Neuronal stem cell (in vitro differentiated cells): ENCODE measurements around the gene ANKRD50.

Experiments
- DNase-seq: peaks from one replicate; pipeline ENCODE4 v3.0.0-alpha.2; 2013; ENCODE audit warnings: low spot score
- H2AFZ ChIP-seq: one replicate; pipeline ENCODE4 v1.6.1; 2013; ENCODE audit warnings: mild to moderate bottlenecking, low read length, inconsistent platforms
- H2AK5ac ChIP-seq: 2 replicates; pipeline ENCODE4 v1.6.1; 2013; ENCODE audit warnings: low read depth, mild to moderate bottlenecking, inconsistent platforms, low read length, moderate library complexity, mixed read lengths
- H2BK120ac ChIP-seq: 2 replicates; pipeline ENCODE4 v1.6.1; 2013; ENCODE audit warnings: low read depth, mild to moderate bottlenecking, inconsistent platforms, low read length, moderate library complexity, mixed read lengths
- H2BK12ac ChIP-seq: one replicate; pipeline ENCODE4 v1.6.1; 2013; ENCODE audit warnings: low read length, inconsistent platforms
- H2BK15ac ChIP-seq: 2 replicates; pipeline ENCODE4 v1.6.1; 2013; ENCODE audit warnings: mild to moderate bottlenecking, low read length, inconsistent platforms, mixed read lengths
- H2BK5ac ChIP-seq: one replicate; pipeline ENCODE4 v1.6.1; 2013; ENCODE audit warnings: inconsistent platforms, mild to moderate bottlenecking, low read length, moderate library complexity
- H3K14ac ChIP-seq: one replicate; pipeline ENCODE4 v1.6.1; 2013; ENCODE audit warnings: low read length, inconsistent platforms
- H3K18ac ChIP-seq: 2 replicates; pipeline ENCODE4 v1.6.1; 2013; ENCODE audit warnings: low read length, inconsistent platforms
- H3K23ac ChIP-seq: 2 replicates; pipeline ENCODE4 v1.6.1; 2013; ENCODE audit warnings: low read depth, mild to moderate bottlenecking, mixed read lengths, low read length, inconsistent platforms; ENCODE audit not compliant: poor library complexity
- H3K27ac ChIP-seq: replicated peaks from 3 replicates; pipeline ENCODE4 v1.5.1; 2013; ENCODE audit warnings: low read length, inconsistent platforms
- H3K27me3 ChIP-seq, 3 experiments: 2 replicates each; pipeline ENCODE4 v1.6.1; 2013; ENCODE audit warnings: low read length in 3 of 3, mild to moderate bottlenecking in 2 of 3, inconsistent platforms in 1 of 3, low read depth in 1 of 3, mixed read lengths in 1 of 3, moderate library complexity in 1 of 3; ENCODE audit not compliant: control insufficient read depth in 3 of 3, insufficient read depth in 3 of 3
- H3K36me3 ChIP-seq, 2 donors: replicated peaks in 1 of 2; 2 replicates each; pipeline ENCODE4 v1.6.1; 2013; ENCODE audit warnings: low read length in 2 of 2; ENCODE audit not compliant: control insufficient read depth in 2 of 2, insufficient read depth in 2 of 2
- H3K4ac ChIP-seq: 2 replicates; pipeline ENCODE4 v1.6.1; 2013; ENCODE audit warnings: inconsistent platforms, mild to moderate bottlenecking, low read length, moderate library complexity
- H3K4me1 ChIP-seq, 2 donors: 1 replicate in 1 of 2; 2 replicates in 1 of 2; pipeline ENCODE4 v1.6.1; 2013; ENCODE audit warnings: low read length in 2 of 2, low read depth in 1 of 2; ENCODE audit not compliant: control insufficient read depth in 2 of 2, insufficient read depth in 1 of 2
- H3K4me2 ChIP-seq: one replicate; pipeline ENCODE4 v1.6.1; 2013; ENCODE audit warnings: mild to moderate bottlenecking, low read length, inconsistent platforms; ENCODE audit not compliant: insufficient read depth, poor library complexity, severe bottlenecking
- H3K4me3 ChIP-seq, 2 donors: 2 replicates each; pipeline ENCODE4 v1.5.1; 2013; ENCODE audit warnings: low read length in 2 of 2, mild to moderate bottlenecking in 2 of 2, inconsistent platforms in 1 of 2, moderate library complexity in 1 of 2
- H3K79me1 ChIP-seq: one replicate; pipeline ENCODE4 v1.6.1; 2013; ENCODE audit warnings: low read depth, mild to moderate bottlenecking, inconsistent platforms, low read length, moderate library complexity
- H3K9ac ChIP-seq: one replicate; pipeline ENCODE4 v1.6.1; 2013; ENCODE audit warnings: mild to moderate bottlenecking, low read depth, low read length, inconsistent platforms; ENCODE audit not compliant: poor library complexity
- H3K9me3 ChIP-seq, 2 donors: replicated peaks in 1 of 2; 2 replicates each; pipeline versions ENCODE3 to v1.6.1; 2013; ENCODE audit warnings: low read length in 2 of 2, mild to moderate bottlenecking in 2 of 2, inconsistent platforms in 1 of 2, low read depth in 1 of 2, mixed read lengths in 1 of 2, moderate library complexity in 1 of 2; ENCODE audit not compliant: control insufficient read depth in 2 of 2, insufficient read depth in 1 of 2
- H4K8ac ChIP-seq: one replicate; pipeline ENCODE4 v1.6.1; 2013; ENCODE audit warnings: low read depth, mild to moderate bottlenecking, inconsistent platforms, low read length, moderate library complexity
- H4K91ac ChIP-seq: one replicate; pipeline ENCODE4 v1.6.1; 2013; ENCODE audit warnings: low read length, low read depth, mild to moderate bottlenecking, inconsistent platforms; ENCODE audit not compliant: poor library complexity
- WGBS, 2 donors: extraction: QIAGEN DNeasy Blood & Tissue Kit; methylation state at CpG; one replicate each; pipeline ENCODE4 v1.1.7; 2013; ENCODE audit warnings: missing lambda C conversion rate in 2 of 2, mixed read lengths in 1 of 2; ENCODE audit not compliant: insufficient read length in 2 of 2, insufficient replicate concordance in 1 of 2; ENCODE audit errors: extremely low coverage in 2 of 2; 5-methylcytosine and 5-hydroxymethylcytosine counted together

The ANKRD50 gene

GRCh38 chr4:124727331-124727890, 14.9 kb upstream of the ANKRD50 start:
- Histone ChIP-seq H4K91ac (no peak overlapping the region), H2BK15ac (no peak overlapping the region), H3K4me3 (no peak overlapping the region), H3K27ac (no peak overlapping the region), H3K4me2 (no peak overlapping the region), H2BK12ac (no peak overlapping the region), H2BK120ac (no peak overlapping the region), H2AFZ (no peak overlapping the region), H3K4ac (no peak overlapping the region), H4K8ac (no peak overlapping the region), H2AK5ac (no peak overlapping the region), H3K79me1 (no peaks in the 10 kb centered on the region), H3K27me3 (no peaks in the 10 kb centered on the region), H3K4me1 (no peaks in the 10 kb centered on the region), H3K36me3 (no peaks in the 10 kb centered on the region), H3K23ac (no peak overlapping the region), H3K9ac (no peak overlapping the region), H3K9me3 (no peaks in the 10 kb centered on the region), H3K18ac (no peak overlapping the region), H3K14ac (no peak overlapping the region), H2BK5ac (no peak overlapping the region)
- no peak for DNase-seq
- WGBS, 2 donors, result 100% methylated on average over 1 of the region's 5 CpGs

GRCh38 chr4:124726269-124726668, 13.7 kb upstream of the ANKRD50 start:
- no peaks in the 10 kb centered on the region for H3K27me3 ChIP-seq
- no peaks in the 10 kb centered on the region for H3K79me1 ChIP-seq
- no peak overlapping the region for H2BK120ac ChIP-seq
- no CpG with 5 or more reads among the region's 3 CpGs for WGBS, 2 donors
- H2BK5ac ChIP-seq, result no peak overlapping the region
- no peaks in the 10 kb centered on the region for H3K9me3 ChIP-seq
- no peak overlapping the region for H4K8ac ChIP-seq
- no peak overlapping the region for H2BK12ac ChIP-seq
- no peak overlapping the region for H3K9ac ChIP-seq
- no peak overlapping the region for H4K91ac ChIP-seq
- H3K4ac ChIP-seq, result no peak overlapping the region
- no peak for DNase-seq
- H2BK15ac ChIP-seq, result no peak overlapping the region
- no peak overlapping the region for H2AK5ac ChIP-seq
- H3K36me3 ChIP-seq, result no peaks in the 10 kb centered on the region
- no peak overlapping the region for H3K18ac ChIP-seq
- H3K14ac ChIP-seq, result no peak overlapping the region
- H3K27ac ChIP-seq, result no peak overlapping the region
- H3K4me2 ChIP-seq, result no peak overlapping the region
- no peak overlapping the region for H3K4me3 ChIP-seq
- no peak overlapping the region for H2AFZ ChIP-seq
- H3K23ac ChIP-seq, result no peak overlapping the region
- H3K4me1 ChIP-seq, result no peaks in the 10 kb centered on the region

GRCh38 chr4:124722071-124722470, 9.5 kb upstream of the ANKRD50 start:
- no peak for DNase-seq
- no peak overlapping the region for H3K23ac ChIP-seq
- H2BK15ac ChIP-seq, result no peak overlapping the region

GRCh38 chr4:124717101-124717500, 4.6 kb upstream of the ANKRD50 start:
- no peak overlapping the region for H3K9ac ChIP-seq
- no peak overlapping the region for H2BK5ac ChIP-seq
- no peaks in the 10 kb centered on the region for H3K36me3 ChIP-seq
- H4K8ac ChIP-seq, result no peak overlapping the region
- H3K4ac ChIP-seq, result no peak overlapping the region
- H3K79me1 ChIP-seq, result no peaks in the 10 kb centered on the region
- no peaks in the 10 kb centered on the region for H3K27me3 ChIP-seq
- no peak overlapping the region for H2BK15ac ChIP-seq
- no CpG with 5 or more reads among the region's 4 CpGs for WGBS, 2 donors
- H3K4me2 ChIP-seq, result no peak overlapping the region
- H2AK5ac ChIP-seq, result no peak overlapping the region
- H2AFZ ChIP-seq, result no peak overlapping the region
- no peak overlapping the region for H3K18ac ChIP-seq
- no peaks in the 10 kb centered on the region for H3K4me1 ChIP-seq
- no peak overlapping the region for H2BK120ac ChIP-seq
- no peak overlapping the region for H3K23ac ChIP-seq
- H3K27ac ChIP-seq, result no peak overlapping the region
- H3K4me3 ChIP-seq, result no peak overlapping the region
- H4K91ac ChIP-seq, result no peak overlapping the region
- H3K14ac ChIP-seq, result no peak overlapping the region
- no peak overlapping the region for H2BK12ac ChIP-seq
- H3K9me3 ChIP-seq, result no peaks in the 10 kb centered on the region
- no peak for DNase-seq

More at GRCh38 chr4:124722071-124722470, 9.5 kb upstream of the ANKRD50 start:
- H4K8ac ChIP-seq, result no peak overlapping the region
- no peak overlapping the region for H3K14ac ChIP-seq
- no peaks in the 10 kb centered on the region for H3K9me3 ChIP-seq
- H3K18ac ChIP-seq, result no peak overlapping the region
- no peak overlapping the region for H4K91ac ChIP-seq
- no peak overlapping the region for H2BK120ac ChIP-seq
- no peak overlapping the region for H3K9ac ChIP-seq
- H2BK12ac ChIP-seq, result no peak overlapping the region
- H3K4me1 ChIP-seq, result no peaks in the 10 kb centered on the region
- no peak overlapping the region for H2AFZ ChIP-seq
- no peak overlapping the region for H3K27ac ChIP-seq
- no peak overlapping the region for H3K4me2 ChIP-seq
- H2AK5ac ChIP-seq, result no peak overlapping the region
- no peaks in the 10 kb centered on the region for H3K36me3 ChIP-seq
- no peak overlapping the region for H3K4ac ChIP-seq
- H2BK5ac ChIP-seq, result no peak overlapping the region
- H3K27me3 ChIP-seq, result no peaks in the 10 kb centered on the region
- no peak overlapping the region for H3K4me3 ChIP-seq
- no peaks in the 10 kb centered on the region for H3K79me1 ChIP-seq
